ENCODE data around the gene EMB.
A peak's percentile ranks its signal among the peaks of the same experiment; 100 is the strongest.
"Not testable (repeated sequence)": the region's sequence is repeated elsewhere in the genome, so short reads cannot be mapped to it uniquely, and the experiment has no call there.

EMB gene

GRCh38 chr5:50440651-50441492, at the start of gene EMB:
TSS of gene EMB (minus strand) at chr5:50441288. CDS start at chr5:50441151, 137 bp downstream.
- DNase-seq = peak; percentile 44

- not testable (repeated sequence) for DNase-seq
Measured at GRCh38 chr5:50489491-50489890, 48.4 kb upstream of the EMB start.

- DNase-seq = not testable (repeated sequence)
Measured at GRCh38 chr5:50478790-50479189, 37.7 kb upstream of the EMB start.

- DNase-seq = no peak
Measured at GRCh38 chr5:50476549-50476948, 35.5 kb upstream of the EMB start.

- not testable (repeated sequence) for DNase-seq
Measured at GRCh38 chr5:50465015-50465414, 23.9 kb upstream of the EMB start.

- DNase-seq = no peak
Measured at GRCh38 chr5:50463726-50464125, 22.6 kb upstream of the EMB start.

GRCh38 chr5:50463047-50463446, 22.0 kb upstream of the EMB start:
- no peak for DNase-seq

- DNase-seq = not testable (repeated sequence)
Measured at GRCh38 chr5:50462579-50462978, 21.5 kb upstream of the EMB start.

- not testable (repeated sequence) for DNase-seq
Measured at GRCh38 chr5:50458372-50458771, 17.3 kb upstream of the EMB start.

GRCh38 chr5:50449241-50449640, 8.2 kb upstream of the EMB start:
- not testable (repeated sequence) for DNase-seq

GRCh38 chr5:50447941-50448340, 6.9 kb upstream of the EMB start:
- no peak for DNase-seq

- DNase-seq = no peak
Measured at GRCh38 chr5:50447228-50447627, 6.1 kb upstream of the EMB start.

- no peak for DNase-seq
Measured at GRCh38 chr5:50445296-50445949, 4.3 kb upstream of the EMB start.

GRCh38 chr5:50442559-50443539, 1.8 kb upstream of the EMB start:
- DNase-seq = peak; percentile 14

- no peak for DNase-seq
Measured at GRCh38 chr5:50441493-50441955, 436 bp upstream of the EMB start.

- no peak for DNase-seq
Measured at GRCh38 chr5:50439221-50439620, 1.9 kb downstream of the EMB start.

- DNase-seq = not testable (repeated sequence)
Measured at GRCh38 chr5:50438060-50438459, 3.0 kb downstream of the EMB start.

- no peak for DNase-seq
Measured at GRCh38 chr5:50435168-50435567, 5.9 kb downstream of the EMB start.

- DNase-seq = peak; percentile 46
Measured at GRCh38 chr5:50431133-50431904, 9.8 kb downstream of the EMB start.

GRCh38 chr5:50423100-50423799, 17.8 kb downstream of the EMB start:
- not testable (repeated sequence) for DNase-seq

Data from fibroblast of upper back skin (primary cell).